HepG2 (cell line): ENCODE results near the gene GGA1. TPM values are rescaled to one million over a fixed set of nuclear protein-coding genes. Genes with fewer than 3 reads are reported as not detected.

Source experiments
- ATRX ChIP-seq: sonication (generic); formaldehyde crosslinking; IDR thresholded peaks from 2 replicates; pipeline ENCODE4 v1.4.0; 2020; ENCODE audit warnings: missing genetic modification reagents, borderline replicate concordance
- CENPX ChIP-seq: sonication (generic); formaldehyde crosslinking; IDR thresholded peaks from 2 replicates; pipeline ENCODE4 v1.9.0; 2021; ENCODE audit warnings: mild to moderate bottlenecking, missing genetic modification reagents, moderate library complexity
- ESRRA ChIP-seq: sonication (generic); formaldehyde crosslinking; IDR thresholded peaks from 2 replicates; pipeline ENCODE4 v1.5.1; 2020; ENCODE audit warnings: mild to moderate bottlenecking, low read depth, missing genetic modification reagents
- ETV5 ChIP-seq: IDR thresholded peaks from 2 replicates; pipeline ENCODE4 v1.6.1; 2018; ENCODE audit warnings: missing biosample characterization, missing genetic modification reagents, inconsistent platforms, borderline replicate concordance
- HDAC2 ChIP-seq: sonication (generic); formaldehyde crosslinking; IDR thresholded peaks from 2 replicates; pipeline ENCODE4 v1.4.0; 2020; ENCODE audit warnings: missing genetic modification reagents
- IRX3 ChIP-seq: sonication (generic); formaldehyde crosslinking; IDR thresholded peaks from 2 replicates; pipeline ENCODE4 v1.8.1; 2023; ENCODE audit warnings: mild to moderate bottlenecking, low read depth, missing genetic modification reagents, borderline replicate concordance
- KDM2A ChIP-seq: sonication (generic); formaldehyde crosslinking; IDR thresholded peaks from 2 replicates; pipeline ENCODE4 v1.4.0; 2020; ENCODE audit warnings: low read depth, missing genetic modification reagents, borderline replicate concordance
- MED1 ChIP-seq: sonication (generic); formaldehyde crosslinking; IDR thresholded peaks from 2 replicates; pipeline ENCODE4 v1.4.0; 2020; ENCODE audit warnings: missing genetic modification reagents
- NKX3-1 ChIP-seq: sonication (generic); formaldehyde crosslinking; IDR thresholded peaks from 2 replicates; pipeline ENCODE4 v1.5.0; 2020; ENCODE audit warnings: missing genetic modification reagents
- PHF20 ChIP-seq: sonication (generic); formaldehyde crosslinking; IDR thresholded peaks from 2 replicates; pipeline ENCODE4 v1.5.0; 2020; ENCODE audit warnings: mild to moderate bottlenecking, missing genetic modification reagents
- PHF5A ChIP-seq: IDR thresholded peaks from one replicate; pipeline ENCODE4 v1.6.1; 2018; ENCODE audit warnings: low read depth, missing genetic modification reagents; ENCODE audit not compliant: unreplicated experiment
- RBFOX2 ChIP-seq: fragments of 200-400 bp; formaldehyde crosslinking; IDR thresholded peaks from 2 replicates; pipeline ENCODE4 v1.6.1; 2017; ENCODE audit warnings: low read depth, mild to moderate bottlenecking, low read length
- SAP130 ChIP-seq: IDR thresholded peaks from 2 replicates; pipeline ENCODE4 v1.6.1; 2016; ENCODE audit warnings: low read depth
- SRSF9 ChIP-seq: fragments of 200-400 bp; formaldehyde crosslinking; IDR thresholded peaks from 2 replicates; pipeline ENCODE4 v1.6.1; 2018; ENCODE audit warnings: borderline replicate concordance, mild to moderate bottlenecking, low read depth, low read length; ENCODE audit not compliant: insufficient read depth, poor library complexity, severe bottlenecking
- ZFX ChIP-seq: sonication (generic); formaldehyde crosslinking; IDR thresholded peaks from 2 replicates; pipeline ENCODE4 v1.4.0; 2020; ENCODE audit warnings: mild to moderate bottlenecking, low read depth, missing genetic modification reagents, moderate library complexity
- ZFYVE20 ChIP-seq: sonication (generic); formaldehyde crosslinking; IDR thresholded peaks from 2 replicates; pipeline ENCODE4 v1.8.0; 2023; ENCODE audit warnings: low read depth, mild to moderate bottlenecking, moderate library complexity, missing genetic modification reagents, borderline replicate concordance
- ZNF296 ChIP-seq: sonication (generic); formaldehyde crosslinking; conservative IDR thresholded peaks from 2 replicates; pipeline ENCODE4 v1.5.0; 2020; ENCODE audit warnings: mild to moderate bottlenecking, missing genetic modification reagents
- ZNF563 ChIP-seq: sonication (generic); formaldehyde crosslinking; IDR thresholded peaks from 2 replicates; pipeline ENCODE4 v1.8.0; 2022; ENCODE audit warnings: mild to moderate bottlenecking, moderate library complexity, missing genetic modification reagents
- polyA plus RNA-seq, 8 experiments: library from polyadenylated mRNA; depleted of rRNA in 3 of 8; stranded (reverse) in 7 of 8; unstranded in 1 of 8; fragments of >200 nt; fragmentation: Illumina TruSeq in 4 of 8; extraction: Trizol in 4 of 8; gene quantifications; 2 replicates each; pipeline versions ENCODE4 v1.2.1 to v1.2.3, GENCODE V29; 2011 to 2016; ENCODE audit warnings: low read depth in 4 of 8, missing spikeins in 1 of 8, mixed read lengths in 1 of 8; ENCODE audit not compliant: insufficient read depth in 1 of 8
- total RNA-seq, 5 experiments: library from RNA; depleted of rRNA; stranded (reverse); fragments of >200 nt; fragmentation: Illumina TruSeq; extraction: Trizol; gene quantifications; 2 replicates each; pipeline ENCODE4 v1.2.3, GENCODE V29; 2016; ENCODE audit warnings: low read depth in 1 of 5
- TF ChIP-seq, protein P1 (sequence below): sonication (generic); formaldehyde crosslinking; IDR thresholded peaks from 2 replicates; pipeline ENCODE4 v1.5.0; 2020; ENCODE audit warnings: mild to moderate bottlenecking, missing genetic modification reagents
- TF ChIP-seq, protein P2 (sequence below): sonication (generic); formaldehyde crosslinking; IDR thresholded peaks from 2 replicates; pipeline ENCODE4 v1.5.0; 2020; ENCODE audit warnings: mild to moderate bottlenecking, missing genetic modification reagents, borderline replicate concordance
- TF ChIP-seq, protein P3 (sequence below): IDR thresholded peaks from 2 replicates; pipeline ENCODE4 v1.6.1; 2016; ENCODE audit warnings: low read depth, control low read depth

The GGA1 gene
- total and polyA plus RNA-seq, 2 of the 13 experiments (the other 11 are each of a cell fraction or from before 2014, with no cell fraction given): 29.1 to 87.2 TPM

DNA sequence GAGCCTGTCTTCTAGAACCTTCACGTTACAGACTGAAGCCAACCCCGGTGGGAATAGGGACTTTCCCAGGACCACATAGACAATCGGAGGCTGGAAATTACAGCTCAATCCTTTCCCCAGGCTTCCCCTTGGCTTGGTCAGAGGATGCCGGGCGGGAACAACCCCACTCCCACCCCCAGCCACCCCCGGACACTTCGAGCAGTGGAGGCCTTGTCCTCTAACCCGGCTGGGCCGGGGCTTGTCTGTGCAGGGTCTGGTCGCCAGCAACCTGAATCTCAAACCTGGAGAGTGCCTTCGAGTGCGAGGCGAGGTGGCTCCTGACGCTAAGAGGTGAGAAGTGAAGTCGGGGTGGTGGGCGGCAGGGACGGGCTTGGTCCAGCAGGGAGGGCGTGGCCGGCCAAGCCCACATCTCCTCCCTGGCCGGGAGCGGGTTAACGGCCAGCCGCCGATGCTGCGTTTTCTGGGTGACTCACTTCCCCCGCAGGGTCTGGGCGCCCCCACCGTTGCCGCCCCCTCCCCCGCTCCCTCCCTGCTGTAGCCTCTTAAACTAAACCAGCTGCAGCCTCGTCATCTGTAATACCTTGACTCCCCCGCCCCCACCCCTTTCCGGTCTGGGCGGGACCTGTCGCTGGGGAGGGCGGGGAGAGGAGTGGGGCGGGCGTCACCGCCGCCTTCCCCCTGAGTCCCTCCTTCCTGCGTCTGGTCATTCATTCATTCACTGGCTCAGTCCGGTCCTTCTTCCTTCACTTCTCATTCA, 68.3 kb downstream of the GGA1 start (continued):
- TF ChIP-seq, protein P1, sequence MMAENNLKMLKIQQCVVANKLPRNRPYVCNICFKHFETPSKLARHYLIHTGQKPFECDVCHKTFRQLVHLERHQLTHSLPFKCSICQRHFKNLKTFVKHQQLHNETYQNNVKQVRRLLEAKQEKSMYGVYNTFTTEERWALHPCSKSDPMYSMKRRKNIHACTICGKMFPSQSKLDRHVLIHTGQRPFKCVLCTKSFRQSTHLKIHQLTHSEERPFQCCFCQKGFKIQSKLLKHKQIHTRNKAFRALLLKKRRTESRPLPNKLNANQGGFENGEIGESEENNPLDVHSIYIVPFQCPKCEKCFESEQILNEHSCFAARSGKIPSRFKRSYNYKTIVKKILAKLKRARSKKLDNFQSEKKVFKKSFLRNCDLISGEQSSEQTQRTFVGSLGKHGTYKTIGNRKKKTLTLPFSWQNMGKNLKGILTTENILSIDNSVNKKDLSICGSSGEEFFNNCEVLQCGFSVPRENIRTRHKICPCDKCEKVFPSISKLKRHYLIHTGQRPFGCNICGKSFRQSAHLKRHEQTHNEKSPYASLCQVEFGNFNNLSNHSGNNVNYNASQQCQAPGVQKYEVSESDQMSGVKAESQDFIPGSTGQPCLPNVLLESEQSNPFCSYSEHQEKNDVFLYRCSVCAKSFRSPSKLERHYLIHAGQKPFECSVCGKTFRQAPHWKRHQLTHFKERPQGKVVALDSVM (CRISPR knock-in tag): peak; percentile 16; the same call in 1 of the 2 replicates
- TF ChIP-seq RBFOX2 (peak; percentile 51; the same call in 1 of the 2 replicates), ESRRA (CRISPR knock-in tag) (no peak), PHF20 (CRISPR knock-in tag) (no peak), ZNF296 (CRISPR knock-in tag) (no peak), PHF5A (CRISPR knock-in tag) (no peak), ETV5 (peak; percentile 97), IRX3 (CRISPR knock-in tag) (no peak), CENPX (CRISPR knock-in tag) (no peak), MED1 (CRISPR knock-in tag) (0 out of 2 replicates have a peak, but pooled peaks have one; percentile 9), ZFYVE20 (CRISPR knock-in tag) (no peak), NKX3-1 (CRISPR knock-in tag) (no peak), ZNF563 (peak; percentile 71; the same call in 1 of the 2 replicates), ZFX (CRISPR knock-in tag) (peak; percentile 40; the same call in 1 of the 2 replicates), HDAC2 (0 out of 2 replicates have a peak, but pooled peaks have one; percentile 37), SRSF9 (no peak), SAP130 (CRISPR knock-in tag) (peak; percentile 81), ATRX (CRISPR knock-in tag) (no peak), KDM2A (CRISPR knock-in tag) (peak; percentile 59; the same call in 1 of the 2 replicates)
- TF ChIP-seq, protein P2, sequence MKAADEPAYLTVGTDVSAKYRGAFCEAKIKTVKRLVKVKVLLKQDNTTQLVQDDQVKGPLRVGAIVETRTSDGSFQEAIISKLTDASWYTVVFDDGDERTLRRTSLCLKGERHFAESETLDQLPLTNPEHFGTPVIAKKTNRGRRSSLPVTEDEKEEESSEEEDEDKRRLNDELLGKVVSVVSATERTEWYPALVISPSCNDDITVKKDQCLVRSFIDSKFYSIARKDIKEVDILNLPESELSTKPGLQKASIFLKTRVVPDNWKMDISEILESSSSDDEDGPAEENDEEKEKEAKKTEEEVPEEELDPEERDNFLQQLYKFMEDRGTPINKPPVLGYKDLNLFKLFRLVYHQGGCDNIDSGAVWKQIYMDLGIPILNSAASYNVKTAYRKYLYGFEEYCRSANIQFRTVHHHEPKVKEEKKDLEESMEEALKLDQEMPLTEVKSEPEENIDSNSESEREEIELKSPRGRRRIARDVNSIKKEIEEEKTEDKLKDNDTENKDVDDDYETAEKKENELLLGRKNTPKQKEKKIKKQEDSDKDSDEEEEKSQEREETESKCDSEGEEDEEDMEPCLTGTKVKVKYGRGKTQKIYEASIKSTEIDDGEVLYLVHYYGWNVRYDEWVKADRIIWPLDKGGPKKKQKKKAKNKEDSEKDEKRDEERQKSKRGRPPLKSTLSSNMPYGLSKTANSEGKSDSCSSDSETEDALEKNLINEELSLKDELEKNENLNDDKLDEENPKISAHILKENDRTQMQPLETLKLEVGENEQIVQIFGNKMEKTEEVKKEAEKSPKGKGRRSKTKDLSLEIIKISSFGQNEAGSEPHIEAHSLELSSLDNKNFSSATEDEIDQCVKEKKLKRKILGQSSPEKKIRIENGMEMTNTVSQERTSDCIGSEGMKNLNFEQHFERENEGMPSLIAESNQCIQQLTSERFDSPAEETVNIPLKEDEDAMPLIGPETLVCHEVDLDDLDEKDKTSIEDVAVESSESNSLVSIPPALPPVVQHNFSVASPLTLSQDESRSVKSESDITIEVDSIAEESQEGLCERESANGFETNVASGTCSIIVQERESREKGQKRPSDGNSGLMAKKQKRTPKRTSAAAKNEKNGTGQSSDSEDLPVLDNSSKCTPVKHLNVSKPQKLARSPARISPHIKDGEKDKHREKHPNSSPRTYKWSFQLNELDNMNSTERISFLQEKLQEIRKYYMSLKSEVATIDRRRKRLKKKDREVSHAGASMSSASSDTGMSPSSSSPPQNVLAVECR (CRISPR knock-in tag): peak; percentile 59; the same call in 1 of the 2 replicates
- TF ChIP-seq, protein P3, sequence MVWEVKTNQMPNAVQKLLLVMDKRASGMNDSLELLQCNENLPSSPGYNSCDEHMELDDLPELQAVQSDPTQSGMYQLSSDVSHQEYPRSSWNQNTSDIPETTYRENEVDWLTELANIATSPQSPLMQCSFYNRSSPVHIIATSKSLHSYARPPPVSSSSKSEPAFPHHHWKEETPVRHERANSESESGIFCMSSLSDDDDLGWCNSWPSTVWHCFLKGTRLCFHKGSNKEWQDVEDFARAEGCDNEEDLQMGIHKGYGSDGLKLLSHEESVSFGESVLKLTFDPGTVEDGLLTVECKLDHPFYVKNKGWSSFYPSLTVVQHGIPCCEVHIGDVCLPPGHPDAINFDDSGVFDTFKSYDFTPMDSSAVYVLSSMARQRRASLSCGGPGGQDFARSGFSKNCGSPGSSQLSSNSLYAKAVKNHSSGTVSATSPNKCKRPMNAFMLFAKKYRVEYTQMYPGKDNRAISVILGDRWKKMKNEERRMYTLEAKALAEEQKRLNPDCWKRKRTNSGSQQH: no peak
